Esophagus muscularis mucosa (tissue), 4 donors: ENCODE results near the gene CAPRIN2. TPM values are rescaled to one million over a fixed set of nuclear protein-coding genes. Genes with fewer than 3 reads are reported as not detected.

ENCODE experiments used
- DNase-seq: peaks from one replicate; pipeline ENCODE4 v3.0.0-alpha.2; 2017; ENCODE audit errors: extremely low spot score
- H3K27ac ChIP-seq, 4 donors: fragments of 200-600 bp; sonication (generic); replicated peaks in 1 of 4; 1 replicate in 3 of 4; 2 replicates in 1 of 4; pipeline ENCODE4 v1.5.1; 2016 to 2019; ENCODE audit warnings: mild to moderate bottlenecking in 1 of 4
- H3K27me3 ChIP-seq, 4 donors: fragments of 200-600 bp; sonication (generic); one replicate each; pipeline versions ENCODE4 v1.5.1 to v1.6.0; 2016 to 2019
- H3K36me3 ChIP-seq, 4 donors: fragments of 200-600 bp; sonication (generic); one replicate each; pipeline ENCODE4 v1.5.1; 2016 to 2019
- H3K4me1 ChIP-seq, 4 donors: fragments of 200-600 bp; sonication (generic); one replicate each; pipeline ENCODE4 v1.5.1; 2016 to 2019
- H3K4me3 ChIP-seq, 4 donors: fragments of 200-600 bp; sonication (generic); 1 replicate in 2 of 4; 2 replicates in 2 of 4; pipeline ENCODE4 v1.5.1; 2016 to 2019; ENCODE audit warnings: mild to moderate bottlenecking in 4 of 4, moderate library complexity in 1 of 4
- H3K9me3 ChIP-seq, 4 donors: fragments of 200-600 bp; sonication (generic); 1 replicate in 3 of 4; 2 replicates in 1 of 4; pipeline ENCODE4 v1.5.1; 2016 to 2019
- EP300 ChIP-seq: sonication (generic); formaldehyde crosslinking; IDR thresholded peaks from one replicate; pipeline ENCODE4 v1.6.1; 2017; ENCODE audit warnings: antibody characterized with exemption
- POLR2A ChIP-seq: fragments of 450-650 bp; IDR thresholded peaks from one replicate; pipeline ENCODE4 v1.6.1; 2017; ENCODE audit warnings: antibody characterized with exemption, moderate library complexity, mild to moderate bottlenecking, low read depth
- POLR2AphosphoS5 ChIP-seq, 2 donors: sonication (generic); formaldehyde crosslinking; IDR thresholded peaks; one replicate each; pipeline ENCODE4 v1.6.1; 2017; ENCODE audit warnings: antibody characterized with exemption in 2 of 2
- WGBS: methylation state at CpG from one replicate; pipeline ENCODE4 v1.1.5; 2018; 5-methylcytosine and 5-hydroxymethylcytosine counted together
- intact Hi-C: fragments of 100-400 bp; cut with DNase I; formaldehyde crosslinking; loops from one replicate; pipeline ENCODE4 v1.15.1; 2023
- total RNA-seq, 4 donors: library from RNA; depleted of rRNA; stranded (reverse); fragments of >200 nt; gene quantifications; one replicate each; pipeline versions ENCODE4 v1.1.0 to v1.2.1, GENCODE V29; 2016
- TF ChIP-seq, protein P1 (sequence below), 3 experiments: fragments of 200-600 bp in 2 of 3; fragments of 450-650 bp in 1 of 3; sonication (generic) in 2 of 3; IDR thresholded peaks; one replicate each; pipeline ENCODE4 v1.5.1; 2017 to 2019; ENCODE audit warnings: antibody characterized with exemption in 3 of 3, mild to moderate bottlenecking in 2 of 3, moderate library complexity in 1 of 3

CAPRIN2 gene
- total RNA-seq, 4 donors from 2014 or later = 21.5 to 44.4 (median 27.9) TPM

DNA sequence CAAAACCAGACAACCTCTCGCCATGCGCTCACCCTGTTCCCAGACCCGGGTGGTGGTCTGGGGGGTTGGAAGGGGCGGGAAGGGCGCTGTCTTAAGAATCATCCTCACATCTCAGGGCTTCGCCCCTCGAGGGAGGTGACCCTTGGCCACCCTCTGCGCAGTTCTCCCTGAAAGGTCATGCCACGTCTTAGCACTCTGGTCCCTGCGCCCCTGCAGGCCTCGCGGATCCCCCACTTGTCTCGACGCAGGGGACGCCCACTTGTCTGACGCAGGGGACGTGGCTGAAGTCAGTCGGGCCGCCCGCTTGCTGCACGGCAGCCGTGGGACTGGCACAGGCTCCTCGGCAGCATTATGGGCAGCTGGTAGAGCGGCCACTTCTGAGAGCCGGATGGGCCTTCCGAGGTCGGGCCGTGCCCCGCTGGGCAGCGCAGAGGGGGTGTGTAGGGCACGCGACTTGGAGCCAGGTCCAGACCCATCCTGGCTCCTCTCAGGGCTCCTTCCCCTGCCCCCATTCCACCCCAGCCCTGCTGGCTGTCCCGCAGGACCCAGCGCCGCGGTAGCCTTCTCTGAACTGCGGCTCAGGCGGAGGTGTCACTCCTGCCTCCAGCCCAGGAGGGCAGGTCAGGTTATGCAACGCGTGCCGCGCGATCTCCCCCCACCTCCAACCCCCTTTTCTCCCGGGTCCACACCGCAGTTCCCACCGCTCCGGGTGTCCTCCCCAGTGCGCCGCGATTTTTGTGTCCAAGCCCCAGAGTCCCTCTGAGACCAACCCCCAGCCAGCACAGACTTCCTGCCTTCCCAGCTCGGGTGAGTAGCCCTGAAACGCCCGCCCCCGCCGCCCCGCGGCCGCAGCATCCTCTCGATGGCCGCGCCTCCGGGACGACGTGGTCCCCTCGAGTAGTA lies 40.9 kb upstream of the CAPRIN2 start:
- WGBS = 41% methylated on average over 13 of the region's 65 CpGs
- TF ChIP-seq POLR2AphosphoS5 (IDR thresholded peaks at IDR 0.05) (no peak), POLR2A (no peak), EP300 (no peak)
- TF ChIP-seq, protein P1, sequence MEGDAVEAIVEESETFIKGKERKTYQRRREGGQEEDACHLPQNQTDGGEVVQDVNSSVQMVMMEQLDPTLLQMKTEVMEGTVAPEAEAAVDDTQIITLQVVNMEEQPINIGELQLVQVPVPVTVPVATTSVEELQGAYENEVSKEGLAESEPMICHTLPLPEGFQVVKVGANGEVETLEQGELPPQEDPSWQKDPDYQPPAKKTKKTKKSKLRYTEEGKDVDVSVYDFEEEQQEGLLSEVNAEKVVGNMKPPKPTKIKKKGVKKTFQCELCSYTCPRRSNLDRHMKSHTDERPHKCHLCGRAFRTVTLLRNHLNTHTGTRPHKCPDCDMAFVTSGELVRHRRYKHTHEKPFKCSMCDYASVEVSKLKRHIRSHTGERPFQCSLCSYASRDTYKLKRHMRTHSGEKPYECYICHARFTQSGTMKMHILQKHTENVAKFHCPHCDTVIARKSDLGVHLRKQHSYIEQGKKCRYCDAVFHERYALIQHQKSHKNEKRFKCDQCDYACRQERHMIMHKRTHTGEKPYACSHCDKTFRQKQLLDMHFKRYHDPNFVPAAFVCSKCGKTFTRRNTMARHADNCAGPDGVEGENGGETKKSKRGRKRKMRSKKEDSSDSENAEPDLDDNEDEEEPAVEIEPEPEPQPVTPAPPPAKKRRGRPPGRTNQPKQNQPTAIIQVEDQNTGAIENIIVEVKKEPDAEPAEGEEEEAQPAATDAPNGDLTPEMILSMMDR (IDR thresholded peaks at IDR 0.05) = peak in 1 of 3 experiments; percentile 29
- H3K4me3 ChIP-seq = peak overlapping the region; percentile 60 to 78 (median 65)
- no peaks in the 10 kb centered on the region for H3K9me3 ChIP-seq
- H3K27me3 ChIP-seq = peaks cover 0 to 42% (median 5%) of the 10 kb centered on the region in 4 donors
- intact Hi-C loops = loop anchor here (10.0 kb wide), 1 partner anchor 101 kb away; the partner anchor contains the start of gene IPO8
- no peak for DNase-seq
- H3K36me3 ChIP-seq = no peaks in the 10 kb centered on the region
- H3K4me1 ChIP-seq = peaks cover 5 to 24% (median 21%) of the 10 kb centered on the region in 4 donors
- peak overlapping the region; percentile 27 to 71 (median 30) for H3K27ac ChIP-seq

DNA sequence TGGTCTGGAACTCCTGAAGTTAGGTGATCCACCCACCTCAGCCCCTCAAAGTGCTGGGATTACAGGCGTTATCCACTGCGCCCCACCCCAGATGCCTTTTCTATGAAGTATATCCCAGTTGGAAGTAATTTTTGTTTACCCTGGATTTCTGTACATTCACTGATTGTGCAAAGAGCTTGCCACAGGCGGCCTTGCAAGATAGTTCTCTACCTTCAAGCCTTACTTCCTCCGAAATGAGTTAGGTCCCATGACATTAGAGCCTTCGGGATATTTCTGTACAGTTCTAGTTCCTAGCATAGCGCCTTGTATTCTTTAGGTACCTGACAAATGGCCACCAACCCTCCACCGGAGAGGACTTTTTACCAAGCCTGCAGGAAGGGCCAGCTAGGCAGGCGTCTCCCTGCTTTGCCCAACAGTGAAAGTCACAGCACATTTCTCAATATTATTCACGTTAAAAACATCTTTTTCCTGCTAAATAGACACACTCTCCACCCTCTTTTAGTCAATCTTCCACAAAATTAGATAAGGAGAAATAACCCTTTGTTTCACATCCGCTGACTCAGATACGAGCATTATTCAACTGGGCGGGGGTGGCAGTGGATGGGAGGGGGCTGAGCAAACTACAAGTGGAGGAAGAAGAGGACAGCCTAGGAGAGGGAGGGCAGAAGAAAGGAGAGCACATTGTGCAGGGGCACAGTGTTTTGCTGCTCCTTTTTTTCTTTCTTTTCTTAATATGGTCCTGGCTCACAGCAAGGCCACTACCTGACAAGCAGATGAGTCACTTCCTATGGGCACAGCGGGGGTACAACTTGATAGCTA lies 40.0 kb upstream of the CAPRIN2 start:
- Histone ChIP-seq H3K4me1 (peaks cover 5 to 24% (median 21%) of the 10 kb centered on the region in 4 donors), H3K36me3 (no peaks in the 10 kb centered on the region), H3K27me3 (peaks cover 0 to 42% (median 5%) of the 10 kb centered on the region in 4 donors), H3K4me3 (peak overlapping the region in 2 of 4 donors; percentile 60 to 68), H3K27ac (peak overlapping the region in 3 of 4 donors; percentile 7 to 71 (median 33)), H3K9me3 (no peaks in the 10 kb centered on the region)
- TF ChIP-seq POLR2A (no peak), EP300 (no peak), POLR2AphosphoS5 (IDR thresholded peaks at IDR 0.05) (no peak)
- TF ChIP-seq, protein P1 (IDR thresholded peaks at IDR 0.05) = no peak
- WGBS = 73% methylated on average over 13 of the region's 13 CpGs
- no peak for DNase-seq
- intact Hi-C loops = loop anchor here (10.0 kb wide), 1 partner anchor 100 kb away; the partner anchor contains the start of gene IPO8

DNA sequence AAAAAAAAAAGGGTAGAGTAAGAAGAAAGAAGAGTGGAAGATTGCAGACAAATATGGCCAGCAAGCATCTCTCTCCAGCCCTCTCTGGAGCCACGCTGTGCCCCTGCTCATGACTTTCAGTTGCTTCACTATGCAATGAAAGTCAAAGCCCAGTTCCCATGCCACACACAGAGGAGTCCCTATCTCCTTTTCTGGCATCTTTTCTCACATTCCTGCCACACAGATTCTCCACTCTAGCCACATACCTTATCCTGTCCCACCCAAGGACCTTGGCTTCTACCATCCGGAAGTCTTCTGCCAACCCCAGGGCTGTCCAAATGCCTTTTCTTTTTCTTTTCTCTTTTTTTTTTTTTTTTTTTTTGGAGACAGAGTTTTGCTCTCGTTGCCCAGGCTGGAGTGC lies 39.3 kb upstream of the CAPRIN2 start:
- Histone ChIP-seq H3K27me3 (peaks cover 0 to 35% (median 5%) of the 10 kb centered on the region in 4 donors), H3K4me3 (no peak overlapping the region), H3K4me1 (peaks cover 5 to 24% (median 21%) of the 10 kb centered on the region in 4 donors), H3K9me3 (no peaks in the 10 kb centered on the region), H3K36me3 (no peaks in the 10 kb centered on the region), H3K27ac (no peak overlapping the region)
- no peak for DNase-seq
- TF ChIP-seq, protein P1 (IDR thresholded peaks at IDR 0.05) = no peak
- TF ChIP-seq EP300 (no peak), POLR2A (no peak), POLR2AphosphoS5 (IDR thresholded peaks at IDR 0.05) (no peak)
- intact Hi-C loops = loop anchor here (10.0 kb wide), 1 partner anchor 99 kb away; the partner anchor contains the start of gene IPO8
- 94% methylated on average over 3 of the region's 3 CpGs for WGBS

DNA sequence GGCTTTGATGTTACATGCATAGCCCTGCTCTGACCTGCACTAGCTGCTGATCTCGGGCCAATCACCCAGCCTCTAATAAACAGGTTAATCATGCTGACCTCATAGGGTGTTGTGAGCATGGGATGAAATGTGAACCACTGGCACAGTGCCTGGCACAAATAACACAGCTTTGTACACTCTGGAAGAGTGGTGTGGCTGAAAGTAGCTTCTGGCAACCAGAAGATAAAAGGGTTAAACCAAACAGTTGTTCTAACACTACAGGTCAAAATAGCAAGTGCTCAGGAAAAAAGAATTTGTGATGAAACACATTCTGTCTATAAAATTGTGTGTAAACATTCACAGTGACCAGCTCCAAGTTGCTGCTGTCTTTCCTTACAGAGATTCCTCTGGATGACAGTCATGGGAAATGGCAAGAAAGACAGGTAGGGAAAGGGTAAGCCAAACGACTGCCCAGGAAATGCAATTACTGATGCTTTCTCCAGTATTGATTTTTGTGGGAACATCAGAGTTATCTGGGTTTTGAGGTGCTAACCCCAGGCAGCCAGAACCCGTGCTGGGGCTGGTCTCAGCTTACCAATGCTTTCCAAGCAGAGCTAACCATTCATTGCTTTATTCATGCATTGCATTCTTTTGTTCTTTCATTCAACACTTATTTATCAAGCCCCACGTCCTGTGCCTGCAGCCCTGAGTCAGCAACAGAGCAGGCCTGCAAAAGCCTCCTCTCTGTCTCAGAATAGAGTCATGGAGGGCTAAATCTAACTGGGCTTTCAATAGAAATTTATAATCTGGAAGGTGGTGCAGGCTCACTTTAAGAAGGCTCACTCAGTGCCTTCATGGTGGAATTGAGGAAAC lies 38.1 kb upstream of the CAPRIN2 start:
- intact Hi-C loops = loop anchor here (10.0 kb wide), 1 partner anchor 98 kb away; the partner anchor contains the start of gene IPO8

More for the DNA sequence above, 38.1 kb upstream of the CAPRIN2 start:
- H3K27me3 ChIP-seq = peaks cover 0 to 26% (median 5%) of the 10 kb centered on the region in 4 donors
- peaks cover 5 to 24% (median 21%) of the 10 kb centered on the region in 4 donors for H3K4me1 ChIP-seq
- DNase-seq = no peak
- TF ChIP-seq, protein P1 (IDR thresholded peaks at IDR 0.05) = no peak
- no peak for TF ChIP-seq POLR2A
- no peak for TF ChIP-seq POLR2AphosphoS5 (IDR thresholded peaks at IDR 0.05)
- TF ChIP-seq EP300 = no peak
- no peak overlapping the region for H3K27ac ChIP-seq
- H3K9me3 ChIP-seq = no peaks in the 10 kb centered on the region
- WGBS = 72% methylated on average over 4 of the region's 4 CpGs
- no peaks in the 10 kb centered on the region for H3K36me3 ChIP-seq
- H3K4me3 ChIP-seq = no peak overlapping the region
